ENCODE results near the gene BTG4.

BTG4 gene

DNA sequence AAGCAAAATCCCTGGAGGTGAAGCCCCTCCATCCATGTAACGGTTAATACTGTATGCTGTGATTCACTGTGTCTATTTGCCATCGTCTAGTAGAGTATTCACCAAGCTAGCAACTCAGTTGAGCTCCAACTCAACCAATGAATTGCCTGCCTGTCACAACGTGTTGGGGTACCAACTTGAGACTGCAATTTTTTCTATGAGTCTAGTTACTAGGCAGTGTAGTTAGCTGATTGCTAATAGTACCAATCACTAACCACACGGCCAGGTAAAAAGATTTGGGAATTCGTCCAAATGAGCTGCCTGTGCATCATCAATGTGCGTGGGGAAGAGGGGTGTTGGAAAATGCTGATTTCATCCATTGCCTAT, 1.0 kb upstream of the BTG4 start:
- no peaks in the 10 kb centered on the region for H3K4me1 ChIP-seq (ENCODE audit: control insufficient read depth, insufficient read depth, low read length)
- H3K27ac ChIP-seq (ENCODE audit: low read depth, low read length) = no peak overlapping the region
- no peak overlapping the region for H3K9ac ChIP-seq (ENCODE audit: low read length)
- peaks cover 7% of the 10 kb centered on the region for H3K27me3 ChIP-seq (ENCODE audit: control insufficient read depth, insufficient read depth, low read length)
- no peak overlapping the region for H3K4me3 ChIP-seq (ENCODE audit: low read length)
- H3K36me3 ChIP-seq (ENCODE audit: control insufficient read depth, insufficient read depth, low read length) = no peaks in the 10 kb centered on the region

DNA sequence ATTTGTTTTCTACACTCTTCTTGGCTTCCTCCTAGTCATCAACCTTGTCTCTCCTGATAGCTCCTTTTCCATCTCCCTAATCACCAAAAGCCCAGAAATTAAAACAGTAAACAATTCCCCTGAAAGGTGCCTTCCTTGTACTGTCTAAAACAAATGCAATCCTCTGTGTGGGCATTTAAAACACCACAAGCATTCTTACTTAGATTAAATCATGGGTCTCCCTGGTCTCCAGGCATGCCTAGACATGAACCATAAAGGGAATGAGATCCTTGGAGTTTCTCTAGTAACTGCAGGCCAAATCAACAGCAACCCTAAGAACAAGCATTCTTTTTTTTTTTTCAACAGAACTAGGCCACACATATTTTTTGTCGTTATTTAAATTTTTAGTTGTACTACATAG, 1.9 kb downstream of the BTG4 start:
- Histone ChIP-seq H3K27me3 (ENCODE audit: control insufficient read depth, insufficient read depth, low read length) (peaks cover 7% of the 10 kb centered on the region), H3K4me3 (ENCODE audit: low read length) (no peak overlapping the region)

DNA sequence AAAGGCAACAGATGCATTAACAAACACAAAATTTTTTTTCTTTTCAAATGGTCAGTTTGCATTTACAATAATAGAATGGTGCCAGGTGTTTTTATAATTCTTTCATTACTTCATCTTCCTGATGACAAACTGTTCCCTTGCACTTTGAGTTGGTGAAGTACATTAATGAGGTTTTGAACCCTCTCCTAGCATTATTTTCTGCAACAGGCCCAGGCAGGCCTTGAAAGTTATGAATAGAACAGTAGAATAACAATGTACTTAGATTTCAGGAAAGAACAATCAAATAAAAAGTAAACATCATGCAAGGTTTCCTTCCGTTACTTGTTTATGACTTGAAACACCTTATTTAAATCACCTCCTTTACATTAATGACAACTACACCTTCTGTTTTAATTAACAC, 9.6 kb downstream of the BTG4 start:
- no peak overlapping the region for H3K9ac ChIP-seq (ENCODE audit: low read length)
- no peaks in the 10 kb centered on the region for H3K27me3 ChIP-seq (ENCODE audit: control insufficient read depth, insufficient read depth, low read length)
- no peak overlapping the region for H3K4me3 ChIP-seq (ENCODE audit: low read length)
- no peak overlapping the region for H3K27ac ChIP-seq (ENCODE audit: low read depth, low read length)
- no peaks in the 10 kb centered on the region for H3K36me3 ChIP-seq (ENCODE audit: control insufficient read depth, insufficient read depth, low read length)
- H3K4me1 ChIP-seq (ENCODE audit: control insufficient read depth, insufficient read depth, low read length) = no peaks in the 10 kb centered on the region

More for the DNA sequence above, 1.9 kb downstream of the BTG4 start:
- Histone ChIP-seq H3K9ac (ENCODE audit: low read length) (no peak overlapping the region), H3K27ac (ENCODE audit: low read depth, low read length) (no peak overlapping the region), H3K4me1 (ENCODE audit: control insufficient read depth, insufficient read depth, low read length) (no peaks in the 10 kb centered on the region), H3K36me3 (ENCODE audit: control insufficient read depth, insufficient read depth, low read length) (no peaks in the 10 kb centered on the region)

DNA sequence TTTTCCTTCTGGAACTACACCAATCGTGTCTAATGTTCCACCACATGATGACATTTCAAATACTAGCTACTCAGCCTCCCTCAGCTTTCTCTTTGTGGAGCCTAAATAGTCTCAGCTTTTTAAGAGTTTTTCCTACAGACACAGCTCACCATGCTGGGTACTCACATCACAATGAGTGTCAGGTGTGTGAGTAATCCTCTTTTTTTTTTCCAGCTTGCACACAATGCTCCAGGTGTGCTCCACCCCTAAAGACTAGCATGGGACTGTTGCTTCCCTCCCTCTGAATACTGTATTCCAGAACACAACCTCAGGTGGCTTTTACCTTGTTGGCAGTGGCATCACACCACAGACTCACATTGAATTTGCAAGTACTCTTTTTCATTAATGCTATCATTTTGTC, 11.7 kb downstream of the BTG4 start:
- Histone ChIP-seq H3K4me3 (ENCODE audit: low read length) (no peak overlapping the region), H3K9ac (ENCODE audit: low read length) (no peak overlapping the region), H3K4me1 (ENCODE audit: control insufficient read depth, insufficient read depth, low read length) (no peaks in the 10 kb centered on the region), H3K36me3 (ENCODE audit: control insufficient read depth, insufficient read depth, low read length) (no peaks in the 10 kb centered on the region), H3K27me3 (ENCODE audit: control insufficient read depth, insufficient read depth, low read length) (no peaks in the 10 kb centered on the region), H3K27ac (ENCODE audit: low read depth, low read length) (no peak overlapping the region)

DNA sequence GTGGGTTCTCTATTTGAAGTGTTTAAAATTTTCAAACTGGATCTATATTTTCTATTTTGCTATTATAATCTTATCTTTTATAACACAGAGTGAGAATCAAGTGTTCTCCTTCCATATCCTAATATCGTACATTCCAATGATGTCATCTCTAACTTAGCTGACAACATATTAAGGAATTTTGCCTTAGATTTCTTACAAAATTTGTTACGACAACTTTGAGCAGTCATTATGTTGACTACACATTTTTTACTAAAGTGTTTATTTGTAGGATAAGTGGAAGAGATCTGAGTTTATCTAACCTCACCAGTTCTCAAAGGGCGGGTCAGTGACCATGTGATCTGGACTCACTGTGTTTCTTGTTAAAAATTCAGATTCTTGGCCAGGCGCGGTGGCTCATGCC, 12.7 kb downstream of the BTG4 start:
- no peaks in the 10 kb centered on the region for H3K36me3 ChIP-seq (ENCODE audit: control insufficient read depth, insufficient read depth, low read length)
- H3K4me3 ChIP-seq (ENCODE audit: low read length) = no peak overlapping the region
- H3K4me1 ChIP-seq (ENCODE audit: control insufficient read depth, insufficient read depth, low read length) = no peaks in the 10 kb centered on the region
- no peaks in the 10 kb centered on the region for H3K27me3 ChIP-seq (ENCODE audit: control insufficient read depth, insufficient read depth, low read length)
- H3K9ac ChIP-seq (ENCODE audit: low read length) = no peak overlapping the region
- H3K27ac ChIP-seq (ENCODE audit: low read depth, low read length) = no peak overlapping the region

DNA sequence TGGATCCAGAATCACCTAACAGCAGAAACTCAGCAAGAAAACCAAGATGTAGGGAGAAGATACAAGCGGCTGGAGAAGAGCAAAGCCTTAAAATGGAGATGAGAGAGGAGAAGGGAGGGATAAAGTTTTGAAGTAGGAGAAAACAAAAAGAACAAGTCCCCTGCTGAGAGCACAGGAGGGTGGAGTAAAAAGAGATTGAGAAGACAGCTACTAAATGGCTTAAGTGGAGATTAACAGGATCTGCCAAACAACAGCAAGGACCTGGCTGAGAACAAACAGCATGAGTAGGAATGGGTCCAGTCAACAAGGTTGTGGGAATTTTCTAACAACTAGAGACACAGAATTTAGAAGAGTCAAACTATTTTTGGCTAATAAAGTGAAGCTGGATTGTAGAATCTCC, 18.1 kb downstream of the BTG4 start:
- Histone ChIP-seq H3K27ac (ENCODE audit: low read depth, low read length) (no peak overlapping the region), H3K4me1 (ENCODE audit: control insufficient read depth, insufficient read depth, low read length) (no peaks in the 10 kb centered on the region), H3K27me3 (ENCODE audit: control insufficient read depth, insufficient read depth, low read length) (no peaks in the 10 kb centered on the region), H3K9ac (ENCODE audit: low read length) (no peak overlapping the region), H3K4me3 (ENCODE audit: low read length) (no peak overlapping the region), H3K36me3 (ENCODE audit: control insufficient read depth, insufficient read depth, low read length) (no peaks in the 10 kb centered on the region)

DNA sequence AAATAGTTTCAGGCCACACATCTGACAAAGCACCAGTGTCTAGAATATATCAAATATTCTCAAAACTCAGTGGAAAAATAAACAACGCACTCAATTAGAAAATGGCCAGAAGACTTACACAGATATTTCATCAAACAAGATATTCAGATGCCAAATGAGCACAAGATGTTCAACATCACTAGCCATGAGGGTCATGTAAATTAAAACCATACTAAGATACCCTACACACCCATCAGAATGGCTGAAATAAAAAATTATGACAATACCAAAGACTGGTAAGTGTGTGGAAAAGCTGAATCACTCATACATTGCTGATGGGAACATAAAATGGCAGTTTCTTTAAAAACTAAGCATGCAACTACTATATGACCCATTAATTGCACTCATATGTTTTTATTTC, 21.7 kb downstream of the BTG4 start:
- H3K27me3 ChIP-seq (ENCODE audit: control insufficient read depth, insufficient read depth, low read length) = no peaks in the 10 kb centered on the region
- H3K4me1 ChIP-seq (ENCODE audit: control insufficient read depth, insufficient read depth, low read length) = no peaks in the 10 kb centered on the region
- no peak overlapping the region for H3K27ac ChIP-seq (ENCODE audit: low read depth, low read length)
- H3K9ac ChIP-seq (ENCODE audit: low read length) = no peak overlapping the region
- H3K36me3 ChIP-seq (ENCODE audit: control insufficient read depth, insufficient read depth, low read length) = no peaks in the 10 kb centered on the region
- no peak overlapping the region for H3K4me3 ChIP-seq (ENCODE audit: low read length)

DNA sequence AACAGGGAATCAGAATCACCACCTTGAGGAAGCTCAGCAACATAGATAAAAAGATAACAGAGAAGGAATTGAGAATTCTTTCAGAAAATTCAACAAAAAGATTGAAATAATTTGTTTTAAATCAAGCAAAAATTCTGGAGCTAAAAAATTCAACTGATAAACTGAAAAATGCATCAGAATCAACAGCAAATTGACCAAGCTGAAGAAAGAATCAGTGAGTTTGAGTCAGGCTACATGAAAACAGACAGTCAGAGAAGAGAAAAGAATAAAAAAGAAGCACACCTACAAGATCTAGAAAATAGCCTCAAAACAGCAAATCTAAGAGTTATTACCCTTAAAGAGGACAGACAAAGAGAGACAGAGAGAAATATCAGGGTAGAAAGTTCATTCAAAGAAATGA, 28.8 kb downstream of the BTG4 start:
- H3K27ac ChIP-seq (ENCODE audit: low read depth, low read length) = no peak overlapping the region
- no peak overlapping the region for H3K4me3 ChIP-seq (ENCODE audit: low read length)

DNA sequence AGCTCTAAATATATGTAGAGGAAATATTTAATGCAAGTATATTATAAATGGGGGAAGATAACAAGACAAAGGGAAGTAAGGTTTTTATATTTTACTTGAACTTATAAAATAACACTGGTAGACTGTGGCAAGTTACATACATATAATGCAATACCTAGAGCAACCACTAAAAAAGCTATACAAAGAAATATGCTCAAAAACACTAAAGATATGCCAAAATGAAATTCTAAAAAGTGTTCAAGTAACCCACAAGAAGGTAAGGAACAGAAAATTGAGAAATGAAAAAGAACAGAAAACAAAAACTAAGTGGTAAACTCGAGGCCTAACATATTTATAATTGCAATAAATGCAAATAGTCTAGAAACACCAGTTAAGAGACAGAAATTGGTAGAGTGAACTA, 32.5 kb downstream of the BTG4 start:
- H3K27ac ChIP-seq (ENCODE audit: low read depth, low read length) = no peak overlapping the region
- no peak overlapping the region for H3K9ac ChIP-seq (ENCODE audit: low read length)
- H3K4me3 ChIP-seq (ENCODE audit: low read length) = no peak overlapping the region
- H3K27me3 ChIP-seq (ENCODE audit: control insufficient read depth, insufficient read depth, low read length) = no peaks in the 10 kb centered on the region
- no peaks in the 10 kb centered on the region for H3K36me3 ChIP-seq (ENCODE audit: control insufficient read depth, insufficient read depth, low read length)
- H3K4me1 ChIP-seq (ENCODE audit: control insufficient read depth, insufficient read depth, low read length) = no peaks in the 10 kb centered on the region

More for the DNA sequence above, 28.8 kb downstream of the BTG4 start:
- Histone ChIP-seq H3K4me1 (ENCODE audit: control insufficient read depth, insufficient read depth, low read length) (no peaks in the 10 kb centered on the region), H3K27me3 (ENCODE audit: control insufficient read depth, insufficient read depth, low read length) (no peaks in the 10 kb centered on the region), H3K9ac (ENCODE audit: low read length) (no peak overlapping the region), H3K36me3 (ENCODE audit: control insufficient read depth, insufficient read depth, low read length) (no peaks in the 10 kb centered on the region)

DNA sequence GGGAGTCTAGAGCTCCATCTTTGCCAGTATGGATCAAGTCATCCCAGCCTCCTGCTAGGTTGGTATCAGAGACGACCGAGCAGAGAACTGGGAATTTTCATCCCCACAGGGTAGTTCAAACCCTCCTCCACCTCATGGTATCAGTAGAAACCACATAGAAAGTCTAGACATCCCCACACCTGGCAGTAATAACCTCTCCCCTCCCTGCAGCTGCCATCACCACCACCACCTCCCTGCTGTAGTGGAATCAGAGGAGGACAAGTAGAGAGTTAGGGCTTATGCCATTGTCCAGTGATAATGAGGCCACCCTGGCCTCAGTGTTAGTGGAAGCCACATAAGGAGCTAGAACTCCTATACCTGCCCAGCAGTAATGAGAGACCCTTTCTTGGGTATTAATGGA, 34.3 kb downstream of the BTG4 start:
- no peaks in the 10 kb centered on the region for H3K4me1 ChIP-seq (ENCODE audit: control insufficient read depth, insufficient read depth, low read length)
- H3K9ac ChIP-seq (ENCODE audit: low read length) = no peak overlapping the region
- H3K27me3 ChIP-seq (ENCODE audit: control insufficient read depth, insufficient read depth, low read length) = no peaks in the 10 kb centered on the region
- no peak overlapping the region for H3K4me3 ChIP-seq (ENCODE audit: low read length)
- H3K27ac ChIP-seq (ENCODE audit: low read depth, low read length) = no peak overlapping the region
- H3K36me3 ChIP-seq (ENCODE audit: control insufficient read depth, insufficient read depth, low read length) = no peaks in the 10 kb centered on the region

DNA sequence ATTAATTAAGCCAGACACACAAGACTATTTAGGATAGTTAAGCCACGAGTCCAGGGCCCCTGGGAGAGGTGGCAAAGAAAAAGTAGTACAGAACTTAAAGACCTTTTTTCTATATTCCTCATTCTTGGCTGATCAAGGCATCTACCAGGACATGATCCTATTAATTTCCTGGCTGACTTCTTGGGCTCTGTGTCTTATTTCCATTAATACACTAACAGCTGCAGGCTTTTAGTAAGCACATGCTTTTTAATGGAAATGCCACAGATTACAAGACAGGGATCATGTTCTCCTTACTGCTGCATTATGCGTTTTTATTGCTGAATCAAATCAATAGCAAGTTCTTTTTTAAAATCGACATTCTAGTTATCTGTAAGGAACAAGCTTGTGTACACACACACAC, 35.2 kb downstream of the BTG4 start:
- Histone ChIP-seq H3K36me3 (ENCODE audit: control insufficient read depth, insufficient read depth, low read length) (no peaks in the 10 kb centered on the region), H3K4me3 (ENCODE audit: low read length) (no peak overlapping the region), H3K27me3 (ENCODE audit: control insufficient read depth, insufficient read depth, low read length) (no peaks in the 10 kb centered on the region), H3K4me1 (ENCODE audit: control insufficient read depth, insufficient read depth, low read length) (no peaks in the 10 kb centered on the region), H3K9ac (ENCODE audit: low read length) (no peak overlapping the region), H3K27ac (ENCODE audit: low read depth, low read length) (no peak overlapping the region)

DNA sequence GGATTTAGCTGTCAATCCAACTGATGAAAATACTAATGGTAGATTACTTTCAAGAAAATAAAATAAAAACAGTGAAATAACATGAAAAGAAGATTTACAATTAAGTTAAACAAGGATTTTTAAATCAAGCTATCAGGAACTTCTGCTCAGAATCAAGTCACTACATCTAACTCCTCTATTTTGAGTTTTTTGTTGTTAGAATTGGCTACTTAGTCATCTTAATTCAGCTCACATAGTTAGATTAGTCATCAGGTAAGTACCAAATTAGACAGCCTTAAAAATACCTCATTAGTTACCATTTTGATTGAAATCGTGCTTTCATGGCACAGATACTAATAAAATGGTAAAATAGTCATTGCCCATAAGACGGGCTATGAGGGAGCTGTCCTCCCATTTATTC, 35.8 kb downstream of the BTG4 start:
- no peak overlapping the region for H3K9ac ChIP-seq (ENCODE audit: low read length)
- H3K27ac ChIP-seq (ENCODE audit: low read depth, low read length) = no peak overlapping the region
- H3K4me1 ChIP-seq (ENCODE audit: control insufficient read depth, insufficient read depth, low read length) = no peaks in the 10 kb centered on the region
- no peaks in the 10 kb centered on the region for H3K36me3 ChIP-seq (ENCODE audit: control insufficient read depth, insufficient read depth, low read length)
- no peaks in the 10 kb centered on the region for H3K27me3 ChIP-seq (ENCODE audit: control insufficient read depth, insufficient read depth, low read length)
- H3K4me3 ChIP-seq (ENCODE audit: low read length) = no peak overlapping the region

DNA sequence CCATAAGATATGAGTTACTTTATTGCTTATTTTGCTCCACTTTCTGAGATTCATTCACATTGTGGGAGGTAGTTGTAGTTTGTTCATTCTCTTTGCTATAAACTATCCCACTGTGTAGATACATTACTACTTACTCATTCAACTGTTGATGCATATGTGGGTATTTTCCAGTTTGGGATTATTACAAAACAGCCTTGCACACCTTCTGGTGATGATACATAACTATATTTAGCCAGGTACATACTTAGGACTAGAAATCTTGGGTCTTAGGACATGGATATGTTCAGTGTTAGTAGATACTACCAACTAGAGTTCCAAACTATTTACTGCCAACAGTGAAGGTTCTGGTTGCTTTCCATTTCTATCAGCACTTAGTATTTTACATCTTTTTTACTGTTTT, 37.8 kb downstream of the BTG4 start:
- H3K27ac ChIP-seq (ENCODE audit: low read depth, low read length) = no peak overlapping the region

DNA sequence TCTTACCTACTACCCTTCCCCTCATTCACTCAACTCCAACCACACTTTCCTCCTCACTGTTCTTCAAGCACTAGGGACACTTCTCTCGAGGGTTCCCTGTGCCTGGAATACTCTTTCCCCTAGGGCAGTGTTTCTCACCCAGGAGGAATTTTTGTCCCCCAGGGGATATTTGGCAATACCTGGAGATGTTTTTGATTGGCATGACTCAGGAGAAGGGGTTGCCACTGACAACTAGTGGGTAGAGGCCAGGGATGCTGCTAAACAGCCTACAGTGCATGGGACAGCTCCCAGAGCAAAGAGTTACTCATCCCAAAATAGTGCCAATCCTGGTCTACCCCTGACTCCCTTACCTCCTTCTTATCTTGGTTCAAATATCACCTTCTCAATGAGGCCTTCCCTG, 40.0 kb downstream of the BTG4 start:
- no peaks in the 10 kb centered on the region for H3K27me3 ChIP-seq (ENCODE audit: control insufficient read depth, insufficient read depth, low read length)
- H3K36me3 ChIP-seq (ENCODE audit: control insufficient read depth, insufficient read depth, low read length) = no peaks in the 10 kb centered on the region
- no peak overlapping the region for H3K4me3 ChIP-seq (ENCODE audit: low read length)
- no peak overlapping the region for H3K27ac ChIP-seq (ENCODE audit: low read depth, low read length)
- no peaks in the 10 kb centered on the region for H3K4me1 ChIP-seq (ENCODE audit: control insufficient read depth, insufficient read depth, low read length)
- no peak overlapping the region for H3K9ac ChIP-seq (ENCODE audit: low read length)

More for the DNA sequence above, 37.8 kb downstream of the BTG4 start:
- Histone ChIP-seq H3K27me3 (ENCODE audit: control insufficient read depth, insufficient read depth, low read length) (no peaks in the 10 kb centered on the region), H3K4me1 (ENCODE audit: control insufficient read depth, insufficient read depth, low read length) (no peaks in the 10 kb centered on the region), H3K36me3 (ENCODE audit: control insufficient read depth, insufficient read depth, low read length) (no peaks in the 10 kb centered on the region), H3K9ac (ENCODE audit: low read length) (no peak overlapping the region), H3K4me3 (ENCODE audit: low read length) (no peak overlapping the region)
